ENCODE measurements around the gene HBA2.
"Not testable (repeated sequence)": the region's sequence is repeated elsewhere in the genome, so short reads cannot be mapped to it uniquely, and the experiment has no call there.

The HBA2 gene

DNA sequence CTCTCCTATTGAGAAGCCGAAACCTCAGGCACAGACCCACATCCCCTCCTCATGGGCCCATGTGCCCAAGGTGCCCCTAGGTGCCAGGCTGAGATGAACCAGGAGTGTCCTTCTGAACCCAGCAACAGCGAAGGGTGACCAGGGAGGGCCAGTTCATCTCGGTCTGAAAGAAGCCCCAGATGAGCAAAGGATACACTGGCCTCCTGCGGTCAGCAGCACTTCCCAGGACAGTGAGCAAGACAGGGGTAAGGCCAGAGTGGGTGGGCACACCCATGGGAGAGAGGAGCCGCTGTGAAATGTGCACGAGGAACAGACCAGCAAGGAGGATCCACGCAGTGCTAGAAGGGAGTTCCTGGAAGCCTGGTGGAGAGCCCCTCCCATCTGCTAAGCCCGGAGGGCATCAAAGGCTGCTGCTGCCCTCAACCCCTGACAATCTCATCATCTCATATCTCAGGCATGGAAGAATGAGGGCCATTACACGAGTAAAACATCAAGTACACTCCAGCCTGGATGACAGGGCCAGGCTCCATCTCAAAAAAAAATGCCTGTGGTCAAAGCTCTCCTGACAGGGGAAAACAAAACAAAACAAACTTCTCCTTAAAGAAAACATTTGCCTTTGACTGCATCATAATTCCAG lies 23.5 kb upstream of the HBA2 start:
- no peak overlapping the region for H3K4me3 ChIP-seq (ENCODE audit: low read length)
- DNase-seq (ENCODE audit: low read depth), result no peak
- TF ChIP-seq, protein P1, sequence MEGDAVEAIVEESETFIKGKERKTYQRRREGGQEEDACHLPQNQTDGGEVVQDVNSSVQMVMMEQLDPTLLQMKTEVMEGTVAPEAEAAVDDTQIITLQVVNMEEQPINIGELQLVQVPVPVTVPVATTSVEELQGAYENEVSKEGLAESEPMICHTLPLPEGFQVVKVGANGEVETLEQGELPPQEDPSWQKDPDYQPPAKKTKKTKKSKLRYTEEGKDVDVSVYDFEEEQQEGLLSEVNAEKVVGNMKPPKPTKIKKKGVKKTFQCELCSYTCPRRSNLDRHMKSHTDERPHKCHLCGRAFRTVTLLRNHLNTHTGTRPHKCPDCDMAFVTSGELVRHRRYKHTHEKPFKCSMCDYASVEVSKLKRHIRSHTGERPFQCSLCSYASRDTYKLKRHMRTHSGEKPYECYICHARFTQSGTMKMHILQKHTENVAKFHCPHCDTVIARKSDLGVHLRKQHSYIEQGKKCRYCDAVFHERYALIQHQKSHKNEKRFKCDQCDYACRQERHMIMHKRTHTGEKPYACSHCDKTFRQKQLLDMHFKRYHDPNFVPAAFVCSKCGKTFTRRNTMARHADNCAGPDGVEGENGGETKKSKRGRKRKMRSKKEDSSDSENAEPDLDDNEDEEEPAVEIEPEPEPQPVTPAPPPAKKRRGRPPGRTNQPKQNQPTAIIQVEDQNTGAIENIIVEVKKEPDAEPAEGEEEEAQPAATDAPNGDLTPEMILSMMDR (IDR thresholded peaks at IDR 0.05; ENCODE audit: insufficient read depth, low read depth, low read length, missing control alignments), result no peak

DNA sequence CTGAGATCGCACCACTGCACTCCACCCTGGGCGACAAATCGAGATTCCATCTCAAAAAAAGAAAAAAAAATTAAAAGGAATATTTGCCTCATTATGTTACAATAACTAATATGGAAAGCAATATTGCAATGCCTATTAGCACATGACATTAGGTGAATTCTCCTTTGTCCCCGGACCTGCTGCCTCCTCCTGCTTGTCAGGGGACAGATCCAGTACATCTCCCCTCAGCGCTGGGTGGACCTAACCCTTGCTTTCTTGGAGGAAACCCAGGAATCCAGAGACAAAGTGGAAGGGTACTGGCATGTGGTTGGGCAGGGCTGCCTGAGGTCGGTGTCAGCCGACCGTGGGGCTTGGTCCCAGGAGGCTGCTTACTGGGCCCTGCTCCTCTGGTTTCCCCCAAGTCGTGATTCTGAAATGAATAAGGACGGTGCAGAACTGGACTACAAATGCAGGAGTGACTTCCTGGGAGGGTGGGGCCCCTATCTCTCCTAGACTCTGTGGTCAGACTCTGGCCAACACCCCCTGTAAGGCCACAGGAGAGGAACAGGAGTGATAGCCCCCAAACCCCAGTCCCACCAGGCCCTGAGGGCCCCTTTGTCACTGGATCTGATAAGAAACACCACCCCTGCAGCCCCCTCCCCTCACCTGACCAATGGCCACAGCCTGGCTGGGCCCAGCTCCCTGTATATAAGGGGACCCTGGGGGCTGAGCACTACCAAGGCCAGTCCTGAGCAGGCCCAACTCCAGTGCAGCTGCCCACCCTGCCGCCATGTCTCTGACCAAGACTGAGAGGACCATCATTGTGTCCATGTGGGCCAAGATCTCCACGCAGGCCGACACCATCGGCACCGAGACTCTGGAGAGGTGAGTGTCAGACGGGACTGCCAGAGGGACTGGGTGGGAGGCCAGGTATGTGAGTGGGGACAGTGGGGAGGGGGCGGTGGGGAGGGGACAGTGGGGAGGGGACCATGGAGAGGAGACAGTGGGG lies 20.2 kb upstream of the HBA2 start, which contains the start of gene HBZ:
HBZ (plus strand) TSS at position 504 of the 988 bp plus-strand sequence; CDS start at position 770, 266 bp downstream.
- no peak within 1 kb of the TSS for H3K4me3 ChIP-seq (ENCODE audit: low read length)
- TF ChIP-seq, protein P1 (IDR thresholded peaks at IDR 0.05; ENCODE audit: insufficient read depth, low read depth, low read length, missing control alignments), result no peak
- DNase-seq (ENCODE audit: low read depth), result no peak

DNA sequence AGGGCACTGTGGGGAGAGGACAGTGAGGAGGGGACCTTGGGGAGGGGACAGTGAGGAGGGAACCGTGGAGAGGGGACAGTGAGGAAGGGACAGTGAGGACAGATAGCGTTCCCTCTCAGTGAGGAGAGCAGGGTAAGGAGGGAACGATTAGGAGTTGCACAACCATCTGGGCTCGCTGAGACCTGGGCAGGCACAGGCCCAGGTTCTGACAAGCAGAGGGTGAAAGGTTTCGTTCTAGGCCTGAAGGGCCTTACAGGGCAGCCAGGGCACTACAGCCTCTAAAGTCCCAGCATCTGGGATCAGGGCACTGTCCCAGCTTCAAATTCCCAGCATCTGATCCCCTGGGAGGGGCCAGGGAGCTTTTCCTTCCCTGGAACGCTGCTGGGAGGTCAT lies 19.6 kb upstream of the HBA2 start:
- not testable (repeated sequence) for DNase-seq (ENCODE audit: low read depth); H3K4me3 ChIP-seq (ENCODE audit: low read length)

DNA sequence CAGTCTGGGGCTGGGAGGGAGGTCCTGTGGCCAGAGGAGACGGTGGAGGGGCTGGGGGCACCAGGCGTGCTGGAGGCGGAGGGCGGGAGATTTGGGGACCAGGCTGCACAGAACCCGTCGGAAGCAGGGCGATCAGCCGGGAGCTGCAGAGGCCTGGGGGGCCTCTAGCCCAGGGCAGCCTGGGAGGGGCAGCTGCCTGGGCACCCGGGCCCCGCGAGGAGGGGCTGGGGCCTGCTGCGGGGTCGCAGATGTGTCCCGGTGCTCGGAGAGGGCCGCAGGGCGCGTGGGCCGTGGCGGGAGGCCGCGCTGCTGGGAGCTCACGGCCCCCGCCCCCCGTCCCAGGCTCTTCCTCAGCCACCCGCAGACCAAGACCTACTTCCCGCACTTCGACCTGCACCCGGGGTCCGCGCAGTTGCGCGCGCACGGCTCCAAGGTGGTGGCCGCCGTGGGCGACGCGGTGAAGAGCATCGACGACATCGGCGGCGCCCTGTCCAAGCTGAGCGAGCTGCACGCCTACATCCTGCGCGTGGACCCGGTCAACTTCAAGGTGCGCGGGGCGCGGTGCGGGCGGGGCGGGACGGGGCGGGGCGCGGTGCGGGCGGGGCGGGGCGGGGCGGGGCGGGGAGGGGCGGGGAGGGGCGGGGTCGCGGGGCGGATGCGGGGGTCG lies 19.0 kb upstream of the HBA2 start:
- not testable (repeated sequence) for DNase-seq (ENCODE audit: low read depth); H3K4me3 ChIP-seq (ENCODE audit: low read length)

DNA sequence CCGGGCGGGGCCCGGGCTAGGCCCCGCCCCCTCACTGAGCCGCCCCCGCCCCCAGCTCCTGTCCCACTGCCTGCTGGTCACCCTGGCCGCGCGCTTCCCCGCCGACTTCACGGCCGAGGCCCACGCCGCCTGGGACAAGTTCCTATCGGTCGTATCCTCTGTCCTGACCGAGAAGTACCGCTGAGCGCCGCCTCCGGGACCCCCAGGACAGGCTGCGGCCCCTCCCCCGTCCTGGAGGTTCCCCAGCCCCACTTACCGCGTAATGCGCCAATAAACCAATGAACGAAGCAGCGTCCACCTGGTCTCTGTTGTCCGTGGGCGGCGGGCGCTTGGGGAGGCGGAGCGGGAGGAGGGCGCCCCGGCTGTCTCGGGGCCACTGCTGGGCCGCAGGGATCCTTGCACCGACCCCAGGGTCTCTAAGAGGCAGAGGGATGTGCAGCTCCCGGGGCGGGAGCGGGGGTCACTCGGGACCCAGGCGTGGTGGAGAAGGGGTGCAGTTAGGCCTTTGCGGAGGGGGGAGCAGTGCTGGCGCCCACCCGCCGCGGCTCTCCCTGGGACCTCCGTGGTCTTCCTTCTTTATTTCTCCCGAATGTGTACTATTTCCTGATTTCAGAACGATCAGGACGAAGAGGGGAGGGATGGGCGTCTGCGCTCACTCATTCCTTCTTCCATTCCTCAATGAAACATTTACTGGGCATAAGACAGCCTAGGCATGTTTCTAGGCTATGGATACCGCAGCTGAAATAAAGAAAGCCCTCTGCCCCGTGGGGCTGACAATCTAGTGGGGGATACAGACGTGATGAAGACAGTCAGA lies 18.3 kb upstream of the HBA2 start:
- H3K4me3 ChIP-seq (ENCODE audit: low read length), result peak overlapping the region; percentile 30
- TF ChIP-seq, protein P1 (IDR thresholded peaks at IDR 0.05; ENCODE audit: insufficient read depth, low read depth, low read length, missing control alignments), result no peak
- peak; percentile 43 for DNase-seq (ENCODE audit: low read depth)

DNA sequence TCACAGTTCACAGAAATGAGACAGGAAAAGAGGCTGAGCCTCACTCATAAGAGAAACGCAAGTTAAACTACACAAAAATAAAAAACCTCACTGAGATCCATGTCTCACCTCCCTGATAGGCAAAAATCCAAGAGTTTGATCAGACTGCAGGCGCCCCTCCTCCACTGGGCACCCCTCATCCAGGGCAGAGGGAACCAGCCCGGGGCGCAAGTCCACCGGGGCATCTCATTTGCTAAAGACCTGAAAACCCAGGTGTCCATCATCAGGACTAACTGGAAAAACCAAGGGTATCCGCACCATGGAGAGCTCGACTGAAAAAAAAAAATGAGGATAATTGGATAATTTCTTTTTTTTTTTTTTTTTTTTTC lies 17.7 kb upstream of the HBA2 start:
- DNase-seq (ENCODE audit: low read depth), result no peak
- TF ChIP-seq, protein P1 (IDR thresholded peaks at IDR 0.05; ENCODE audit: insufficient read depth, low read depth, low read length, missing control alignments), result no peak
- H3K4me3 ChIP-seq (ENCODE audit: low read length), result no peak overlapping the region

DNA sequence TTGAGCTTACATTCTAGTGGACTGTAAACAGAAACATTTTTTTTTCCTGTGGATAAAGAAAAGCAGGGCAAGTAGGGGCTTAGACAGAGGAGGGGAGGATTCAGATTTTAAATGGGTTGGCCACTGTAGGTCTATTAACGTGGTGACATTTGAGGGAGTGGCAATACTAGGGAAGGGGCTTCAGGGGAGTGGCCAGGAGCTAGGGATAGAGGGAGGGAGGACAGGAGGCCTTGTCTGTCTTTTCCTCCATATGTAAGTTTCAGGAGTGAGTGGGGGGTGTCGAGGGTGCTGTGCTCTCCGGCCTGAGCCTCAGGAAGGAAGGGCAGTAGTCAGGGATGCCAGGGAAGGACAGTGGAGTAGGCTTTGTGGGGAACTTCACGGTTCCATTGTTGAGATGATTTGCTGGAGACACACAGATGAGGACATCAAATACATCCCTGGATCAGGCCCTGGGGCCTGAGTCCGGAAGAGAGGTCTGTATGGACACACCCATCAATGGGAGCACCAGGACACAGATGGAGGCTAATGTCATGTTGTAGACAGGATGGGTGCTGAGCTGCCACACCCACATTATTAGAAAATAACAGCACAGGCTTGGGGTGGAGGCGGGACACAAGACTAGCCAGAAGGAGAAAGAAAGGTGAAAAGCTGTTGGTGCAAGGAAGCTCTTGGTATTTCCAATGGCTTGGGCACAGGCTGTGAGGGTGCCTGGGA lies 13.4 kb upstream of the HBA2 start:
- DNase-seq (ENCODE audit: low read depth), result no peak
- TF ChIP-seq, protein P1 (IDR thresholded peaks at IDR 0.05; ENCODE audit: insufficient read depth, low read depth, low read length, missing control alignments), result no peak
- H3K4me3 ChIP-seq (ENCODE audit: low read length), result no peak overlapping the region

DNA sequence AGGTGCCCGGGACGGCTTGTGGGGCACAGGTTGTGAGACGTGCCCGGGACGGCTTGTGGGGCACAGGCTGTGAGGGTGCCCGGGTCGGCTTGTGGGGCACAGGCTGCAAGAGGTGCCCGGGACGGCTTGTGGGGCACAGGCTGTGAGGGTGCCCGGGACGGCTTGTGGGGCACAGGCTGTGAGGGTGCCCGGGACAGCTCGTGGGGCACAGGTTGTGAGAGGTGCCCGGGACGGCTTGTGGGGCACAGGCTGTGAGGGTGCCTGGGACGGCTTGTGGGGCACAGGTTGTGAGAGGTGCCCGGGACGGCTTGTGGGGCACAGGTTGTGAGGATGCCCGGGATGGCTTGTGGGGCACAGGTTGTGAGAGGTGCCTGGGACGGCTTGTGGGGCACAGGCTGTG lies 12.4 kb upstream of the HBA2 start:
- H3K4me3 ChIP-seq (ENCODE audit: low read length); DNase-seq (ENCODE audit: low read depth): not testable (repeated sequence)

All from epithelial cell of esophagus (primary cell).